Measurements from ENCODE around the gene LAMB3. TPM values are rescaled to one million over a fixed set of nuclear protein-coding genes. Genes with fewer than 3 reads are reported as not detected.

LAMB3 gene
- total and polyA plus RNA-seq, 2 donors (not counting 1 experiment from before 2014, with no cell fraction given), result 0.33 to 0.37 TPM

DNA sequence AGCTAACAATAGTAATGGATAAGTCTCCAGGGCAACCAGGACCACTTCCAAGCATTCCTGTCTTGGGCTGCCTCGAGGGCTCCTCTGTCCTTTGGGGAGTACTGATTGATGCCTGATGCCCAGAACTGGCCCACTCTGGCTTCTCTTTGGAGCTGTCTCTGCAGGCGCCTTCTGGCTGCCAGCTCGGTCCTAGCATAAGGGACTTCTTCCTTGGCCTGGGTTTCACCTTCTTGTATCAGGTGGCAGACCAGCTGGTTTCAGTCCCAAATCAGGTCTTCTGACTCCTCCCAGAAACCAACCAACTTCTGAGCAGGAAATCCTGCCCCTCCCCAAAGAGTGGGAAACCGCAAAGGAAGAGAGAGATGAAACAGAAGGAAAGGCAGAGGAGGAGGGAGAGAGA is 33.6 kb upstream of the LAMB3 start:
- Mint-ChIP-seq H3K4me1 (no peaks in the 10 kb centered on the region), H3K27me3 (peaks cover 35% of the 10 kb centered on the region), H3K9me3 (ENCODE audit: insufficient read depth) (no peaks in the 10 kb centered on the region), H3K4me3 (no peak overlapping the region), H3K27ac (no peak overlapping the region)
- H3K4me1 ChIP-seq (ENCODE audit: control insufficient read depth in 2 of 2, insufficient read depth in 2 of 2, low read length in 2 of 2), result no peaks in the 10 kb centered on the region
- no peaks in the 10 kb centered on the region for H3K36me3 ChIP-seq (replicated peaks in 1 of 2; ENCODE audit: control extremely low read depth in 1 of 2, control insufficient read depth in 1 of 2, extremely low read depth in 1 of 2, insufficient read depth in 2 of 2, low read length in 1 of 2)
- no peak overlapping the region for H3K4me2 ChIP-seq (replicated peaks; ENCODE audit: low read depth, low read length, poor library complexity, severe bottlenecking)
- ATAC-seq (ENCODE audit: low read depth), result no peak
- H3K9ac ChIP-seq (ENCODE audit: low read length), result no peak overlapping the region
- intact Hi-C loops (cut with micrococcal nuclease), result no loop called here
- H3K27ac ChIP-seq (ENCODE audit: low read length in 2 of 2), result no peak overlapping the region
- CTCF ChIA-PET, result interaction anchor here (1.0 kb wide), 1 partner anchor 11 kb away, joined by 3 read pairs; no protein-coding TSS in a partner anchor
- TF ChIP-seq, protein P1, sequence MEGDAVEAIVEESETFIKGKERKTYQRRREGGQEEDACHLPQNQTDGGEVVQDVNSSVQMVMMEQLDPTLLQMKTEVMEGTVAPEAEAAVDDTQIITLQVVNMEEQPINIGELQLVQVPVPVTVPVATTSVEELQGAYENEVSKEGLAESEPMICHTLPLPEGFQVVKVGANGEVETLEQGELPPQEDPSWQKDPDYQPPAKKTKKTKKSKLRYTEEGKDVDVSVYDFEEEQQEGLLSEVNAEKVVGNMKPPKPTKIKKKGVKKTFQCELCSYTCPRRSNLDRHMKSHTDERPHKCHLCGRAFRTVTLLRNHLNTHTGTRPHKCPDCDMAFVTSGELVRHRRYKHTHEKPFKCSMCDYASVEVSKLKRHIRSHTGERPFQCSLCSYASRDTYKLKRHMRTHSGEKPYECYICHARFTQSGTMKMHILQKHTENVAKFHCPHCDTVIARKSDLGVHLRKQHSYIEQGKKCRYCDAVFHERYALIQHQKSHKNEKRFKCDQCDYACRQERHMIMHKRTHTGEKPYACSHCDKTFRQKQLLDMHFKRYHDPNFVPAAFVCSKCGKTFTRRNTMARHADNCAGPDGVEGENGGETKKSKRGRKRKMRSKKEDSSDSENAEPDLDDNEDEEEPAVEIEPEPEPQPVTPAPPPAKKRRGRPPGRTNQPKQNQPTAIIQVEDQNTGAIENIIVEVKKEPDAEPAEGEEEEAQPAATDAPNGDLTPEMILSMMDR (IDR thresholded peaks at IDR 0.05), result no peak
- TF ChIP-seq EZH2 (IDR thresholded peaks at IDR 0.05; ENCODE audit: borderline replicate concordance, insufficient read depth, low read depth, low read length, poor library complexity, severe bottlenecking), result no peak
- no peaks in the 10 kb centered on the region for H3K9me3 ChIP-seq (ENCODE audit: control extremely low read depth in 1 of 3, control insufficient read depth in 2 of 3, insufficient read depth in 1 of 3, low read length in 2 of 3)
- no peaks in the 10 kb centered on the region for H4K20me1 ChIP-seq (ENCODE audit: control insufficient read depth, insufficient read depth, low read length, poor library complexity, severe bottlenecking)
- no peak for DNase-seq
- H3K4me3 ChIP-seq (ENCODE audit: control extremely low read depth in 1 of 5, extremely low read depth in 1 of 5, insufficient read depth in 1 of 5, low read depth in 2 of 5, low read length in 4 of 5), result no peak overlapping the region
- WGBS (ENCODE audit: insufficient coverage), result 49% methylated on average over 3 of the region's 4 CpGs
- no peak overlapping the region for H2AFZ ChIP-seq (ENCODE audit: insufficient read depth, low read depth, low read length, poor library complexity, severe bottlenecking)
- POLR2A ChIA-PET, result no interaction called here
- H3K27me3 ChIP-seq (replicated peaks in 1 of 4; ENCODE audit: control extremely low read depth in 1 of 4, control insufficient read depth in 3 of 4, insufficient read depth in 4 of 4, low read length in 3 of 4), result peaks cover 0 to 27% (median 7%) of the 10 kb centered on the region in 4 experiments
- no peaks in the 10 kb centered on the region for H3K79me2 ChIP-seq (ENCODE audit: control insufficient read depth, insufficient read depth, low read length)

DNA sequence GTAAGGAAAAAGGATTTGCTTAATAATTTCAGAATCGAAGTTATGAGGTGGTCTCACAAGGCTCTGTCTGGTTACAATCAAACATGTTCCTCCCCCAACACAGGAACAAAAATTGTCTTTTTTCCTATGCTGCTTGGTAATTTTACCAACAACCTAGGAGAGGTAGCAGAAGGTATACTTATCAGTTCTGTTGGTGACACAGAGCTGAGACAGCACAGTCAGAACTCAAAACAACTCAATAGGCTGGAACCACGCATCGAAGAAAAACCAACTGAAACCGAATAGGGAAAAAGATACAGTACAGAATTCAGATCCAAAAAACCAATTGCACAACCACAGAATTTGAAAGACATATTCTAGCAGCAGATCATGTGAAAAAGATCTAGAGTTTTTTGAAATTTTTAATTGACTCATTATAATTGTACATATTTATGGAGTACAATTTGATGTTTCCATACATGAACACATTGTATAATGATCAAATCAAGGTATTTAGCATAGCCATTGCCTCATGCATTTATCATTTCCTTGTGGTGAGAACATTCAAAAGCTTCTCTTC is 26.8 kb upstream of the LAMB3 start:
- no peaks in the 10 kb centered on the region for H4K20me1 ChIP-seq (ENCODE audit: control insufficient read depth, insufficient read depth, low read length, poor library complexity, severe bottlenecking)
- H3K4me3 ChIP-seq (ENCODE audit: control extremely low read depth in 1 of 5, extremely low read depth in 1 of 5, insufficient read depth in 1 of 5, low read depth in 2 of 5, low read length in 4 of 5), result no peak overlapping the region
- H3K79me2 ChIP-seq (ENCODE audit: control insufficient read depth, insufficient read depth, low read length), result no peaks in the 10 kb centered on the region
- TF ChIP-seq, protein P1 (IDR thresholded peaks at IDR 0.05), result no peak
- TF ChIP-seq EZH2 (IDR thresholded peaks at IDR 0.05; ENCODE audit: borderline replicate concordance, insufficient read depth, low read depth, low read length, poor library complexity, severe bottlenecking), result no peak
- ChIA-PET POLR2A (no interaction called here), CTCF (no interaction called here)
- Mint-ChIP-seq H3K27ac (no peak overlapping the region), H3K9me3 (ENCODE audit: insufficient read depth) (no peaks in the 10 kb centered on the region), H3K4me3 (no peak overlapping the region), H3K4me1 (peaks cover 18% of the 10 kb centered on the region), H3K27me3 (peaks cover 69% of the 10 kb centered on the region)
- intact Hi-C loops (cut with micrococcal nuclease), result loop anchor here (10.0 kb wide), 1 partner anchor 76 kb away; the partner anchor contains the start of gene TRAF3IP3
- H3K4me1 ChIP-seq (ENCODE audit: control insufficient read depth in 2 of 2, insufficient read depth in 2 of 2, low read length in 2 of 2), result peaks cover 20 to 21% of the 10 kb centered on the region in 2 donors
- H3K27ac ChIP-seq (ENCODE audit: low read length in 2 of 2), result no peak overlapping the region
- DNase-seq, result no peak
- H3K36me3 ChIP-seq (replicated peaks in 1 of 2; ENCODE audit: control extremely low read depth in 1 of 2, control insufficient read depth in 1 of 2, extremely low read depth in 1 of 2, insufficient read depth in 2 of 2, low read length in 1 of 2), result no peaks in the 10 kb centered on the region
- H2AFZ ChIP-seq (ENCODE audit: insufficient read depth, low read depth, low read length, poor library complexity, severe bottlenecking), result no peak overlapping the region
- no peak overlapping the region for H3K9ac ChIP-seq (ENCODE audit: low read length)
- no peak for ATAC-seq (ENCODE audit: low read depth)
- H3K4me2 ChIP-seq (replicated peaks; ENCODE audit: low read depth, low read length, poor library complexity, severe bottlenecking), result no peak overlapping the region
- H3K27me3 ChIP-seq (replicated peaks in 1 of 4; ENCODE audit: control extremely low read depth in 1 of 4, control insufficient read depth in 3 of 4, insufficient read depth in 4 of 4, low read length in 3 of 4), result peaks cover 0 to 47% (median 38%) of the 10 kb centered on the region in 4 experiments
- WGBS (ENCODE audit: insufficient coverage), result 56% methylated on average over 3 of the region's 4 CpGs
- peaks cover 0 to 8% (median 0%) of the 10 kb centered on the region in 3 donors for H3K9me3 ChIP-seq (ENCODE audit: control extremely low read depth in 1 of 3, control insufficient read depth in 2 of 3, insufficient read depth in 1 of 3, low read length in 2 of 3)
